D721Med (cell line): Measurements from ENCODE around the gene ERMN.

Experiments
- DNase-seq: peaks from one replicate; pipeline ENCODE4 v3.0.0; 2011; ENCODE audit warnings: low spot score; ENCODE audit not compliant: insufficient read length
- FAIRE-seq: peaks from 2 replicates; lab custom pipeline; 2011; peaks lifted over from hg19 to GRCh38; lab: Jason Lieb, UNC
- CTCF ChIP-seq: IDR thresholded peaks from 2 replicates; pipeline ENCODE4 v1.5.1; 2012; ENCODE audit warnings: mild to moderate bottlenecking, control low read depth; ENCODE audit not compliant: insufficient read depth; ENCODE audit errors: missing control alignments

The ERMN gene

GRCh38 chr2:157320409-157320808, 5.2 kb downstream of the ERMN start:
- no peak for FAIRE-seq
- DNase-seq: no peak
- no peak for TF ChIP-seq CTCF

GRCh38 chr2:157319795-157320194, 5.8 kb downstream of the ERMN start:
- FAIRE-seq (no peak), DNase-seq (no peak)
- no peak for TF ChIP-seq CTCF

GRCh38 chr2:157318884-157319283, 6.7 kb downstream of the ERMN start:
- DNase-seq (no peak), FAIRE-seq (no peak)
- no peak for TF ChIP-seq CTCF

- FAIRE-seq (no peak), DNase-seq (no peak)
Observed at GRCh38 chr2:157315901-157316300, 9.7 kb downstream of the ERMN start.

GRCh38 chr2:157312866-157313486, 12.6 kb downstream of the ERMN start:
- FAIRE-seq (no peak), DNase-seq (no peak)
- TF ChIP-seq CTCF: no peak

More at GRCh38 chr2:157315901-157316300, 9.7 kb downstream of the ERMN start:
- no peak for TF ChIP-seq CTCF

GRCh38 chr2:157311706-157312105, 13.9 kb downstream of the ERMN start:
- no peak for TF ChIP-seq CTCF
- no peak for FAIRE-seq
- DNase-seq: no peak

- FAIRE-seq: no peak
- no peak for TF ChIP-seq CTCF
- no peak for DNase-seq
Observed at GRCh38 chr2:157309878-157310277, 15.7 kb downstream of the ERMN start.
